AG09309 (cell line): ENCODE data around the gene TSPOAP1.

ENCODE experiments used
- DNase-seq: peaks from one replicate; pipeline ENCODE4 v3.0.0-alpha.2; 2010; ENCODE audit warnings: low read depth
- H3K4me3 ChIP-seq: 2 replicates; pipeline ENCODE4 v1.5.1; 2011; ENCODE audit warnings: mild to moderate bottlenecking, low read depth, low read length, moderate library complexity; ENCODE audit not compliant: control insufficient read depth
- TF ChIP-seq, protein P1 (sequence below): IDR thresholded peaks from 2 replicates; pipeline ENCODE4 v1.5.1; 2011; ENCODE audit warnings: mild to moderate bottlenecking, low read depth, low read length, inconsistent platforms; ENCODE audit not compliant: insufficient read depth, control insufficient read depth; ENCODE audit errors: missing control alignments

The TSPOAP1 gene

DNA sequence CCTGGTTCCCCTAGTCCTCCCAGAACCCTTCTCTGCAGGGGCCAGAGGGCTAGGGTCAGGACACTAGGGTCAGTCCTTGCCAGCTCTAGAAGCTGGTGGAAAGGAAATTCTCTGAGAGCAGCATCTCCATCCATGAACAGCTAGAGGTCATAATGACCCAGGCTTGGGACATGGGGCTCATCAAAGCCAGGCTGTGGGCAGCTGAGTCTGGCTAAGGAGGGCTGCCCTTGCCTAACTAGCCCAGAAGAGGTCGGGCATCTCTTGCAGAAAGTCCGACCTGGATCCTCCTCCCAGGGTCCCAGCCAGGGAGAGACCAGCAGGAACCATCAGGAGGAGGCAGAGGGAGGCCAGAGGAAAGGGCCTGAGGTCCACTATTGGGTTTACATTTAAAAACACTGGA, 52.2 kb downstream of the TSPOAP1 start:
- no peak overlapping the region for H3K4me3 ChIP-seq
- TF ChIP-seq, protein P1, sequence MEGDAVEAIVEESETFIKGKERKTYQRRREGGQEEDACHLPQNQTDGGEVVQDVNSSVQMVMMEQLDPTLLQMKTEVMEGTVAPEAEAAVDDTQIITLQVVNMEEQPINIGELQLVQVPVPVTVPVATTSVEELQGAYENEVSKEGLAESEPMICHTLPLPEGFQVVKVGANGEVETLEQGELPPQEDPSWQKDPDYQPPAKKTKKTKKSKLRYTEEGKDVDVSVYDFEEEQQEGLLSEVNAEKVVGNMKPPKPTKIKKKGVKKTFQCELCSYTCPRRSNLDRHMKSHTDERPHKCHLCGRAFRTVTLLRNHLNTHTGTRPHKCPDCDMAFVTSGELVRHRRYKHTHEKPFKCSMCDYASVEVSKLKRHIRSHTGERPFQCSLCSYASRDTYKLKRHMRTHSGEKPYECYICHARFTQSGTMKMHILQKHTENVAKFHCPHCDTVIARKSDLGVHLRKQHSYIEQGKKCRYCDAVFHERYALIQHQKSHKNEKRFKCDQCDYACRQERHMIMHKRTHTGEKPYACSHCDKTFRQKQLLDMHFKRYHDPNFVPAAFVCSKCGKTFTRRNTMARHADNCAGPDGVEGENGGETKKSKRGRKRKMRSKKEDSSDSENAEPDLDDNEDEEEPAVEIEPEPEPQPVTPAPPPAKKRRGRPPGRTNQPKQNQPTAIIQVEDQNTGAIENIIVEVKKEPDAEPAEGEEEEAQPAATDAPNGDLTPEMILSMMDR, result no peak
- no peak for DNase-seq

DNA sequence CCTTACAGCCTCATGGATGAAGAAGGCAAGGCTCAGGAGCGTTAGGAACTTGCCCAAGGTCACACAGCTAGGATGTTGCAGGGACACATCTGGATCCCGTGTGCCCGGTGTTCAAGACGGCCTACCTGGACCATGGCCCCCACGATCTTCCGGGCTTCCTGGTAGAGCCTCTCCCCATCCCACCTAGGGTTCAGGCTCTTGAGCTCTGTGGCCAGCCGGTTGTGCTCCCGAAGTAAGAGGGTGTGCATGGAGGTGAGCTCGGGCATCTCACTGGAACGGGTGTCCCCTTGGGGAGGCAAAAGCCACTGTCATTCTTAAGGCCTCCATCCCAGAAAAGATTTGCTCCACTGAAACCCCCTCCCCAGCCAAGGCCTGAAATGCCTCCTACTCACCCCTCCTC, 53.2 kb downstream of the TSPOAP1 start:
- H3K4me3 ChIP-seq, result no peak overlapping the region
- no peak for DNase-seq
- TF ChIP-seq, protein P1, result no peak

DNA sequence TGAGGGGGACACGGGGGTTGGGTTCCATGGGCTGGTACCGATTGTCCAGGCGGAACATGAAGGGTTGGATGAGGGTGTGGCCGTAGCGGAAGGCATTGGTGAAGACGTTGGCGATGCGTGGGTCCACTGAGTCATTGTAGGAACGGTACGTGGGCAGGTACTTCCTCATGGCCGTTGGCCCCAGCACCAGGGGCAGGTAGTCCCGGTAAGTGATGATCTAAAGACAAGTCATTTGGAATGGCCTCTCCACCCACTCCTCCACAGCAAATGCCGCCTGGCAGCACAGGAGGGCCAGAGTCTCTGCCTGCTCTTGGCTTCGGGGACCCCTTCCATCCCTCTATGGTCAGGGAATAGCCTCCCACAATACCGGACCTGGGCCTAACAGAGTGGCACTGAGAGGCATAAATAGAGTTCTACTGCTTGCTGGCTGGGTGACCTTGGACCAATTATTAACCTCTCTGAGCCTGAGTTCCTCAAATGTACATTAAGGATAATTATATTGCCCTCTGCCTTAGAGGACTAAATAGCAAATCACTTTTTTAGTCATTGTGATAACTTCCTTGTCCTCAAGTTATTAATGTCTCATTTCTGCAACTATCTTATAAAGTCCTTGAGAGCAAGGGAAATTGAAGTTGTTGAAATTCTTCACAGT, 55.0 kb downstream of the TSPOAP1 start:
- no peak for DNase-seq
- TF ChIP-seq, protein P1, result no peak
- no peak overlapping the region for H3K4me3 ChIP-seq

DNA sequence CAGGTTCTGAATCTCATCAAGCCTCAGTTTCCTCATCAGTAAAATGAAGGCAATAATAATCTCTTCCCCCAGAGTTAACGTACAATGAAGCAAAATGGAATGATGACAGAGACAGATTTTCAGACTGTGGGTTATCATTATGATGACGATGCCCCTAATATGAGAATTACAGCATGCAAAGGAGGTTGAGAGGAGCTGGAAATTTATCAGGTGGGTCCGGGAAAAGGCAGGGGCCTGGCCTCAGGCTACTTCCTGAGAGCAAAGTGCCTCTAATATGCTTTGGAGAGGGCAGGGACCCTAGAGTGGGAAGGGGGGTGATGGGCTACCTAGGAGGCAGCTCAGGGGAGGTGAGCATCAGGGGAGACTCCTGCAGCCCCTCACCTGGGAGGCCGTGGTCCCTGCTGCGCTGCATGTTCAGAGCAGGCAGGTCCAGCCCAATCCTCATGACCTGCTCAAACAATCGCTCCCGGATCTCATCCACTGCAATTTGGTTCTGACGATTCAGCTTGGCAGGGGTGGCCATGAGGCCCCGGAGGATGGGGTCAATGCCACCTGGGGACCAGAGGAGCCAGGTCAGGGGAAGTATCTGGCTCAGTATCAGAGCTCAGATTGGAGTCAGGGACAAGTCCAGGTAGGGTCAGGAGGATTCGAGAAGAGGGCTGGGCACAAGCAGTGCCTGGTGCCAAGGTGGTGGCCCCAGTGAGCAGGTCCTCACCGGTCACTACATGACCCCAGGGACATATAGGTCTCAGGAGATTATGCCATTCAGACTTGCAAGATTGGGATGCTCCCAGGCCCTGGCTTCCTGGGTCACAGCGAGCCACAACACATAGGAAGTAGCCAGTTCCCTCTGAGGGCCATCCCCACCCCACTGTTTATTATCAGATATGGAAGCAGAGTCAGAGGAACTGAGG, 56.0 kb downstream of the TSPOAP1 start:
- no peak overlapping the region for H3K4me3 ChIP-seq
- TF ChIP-seq, protein P1, result no peak
- DNase-seq, result no peak

DNA sequence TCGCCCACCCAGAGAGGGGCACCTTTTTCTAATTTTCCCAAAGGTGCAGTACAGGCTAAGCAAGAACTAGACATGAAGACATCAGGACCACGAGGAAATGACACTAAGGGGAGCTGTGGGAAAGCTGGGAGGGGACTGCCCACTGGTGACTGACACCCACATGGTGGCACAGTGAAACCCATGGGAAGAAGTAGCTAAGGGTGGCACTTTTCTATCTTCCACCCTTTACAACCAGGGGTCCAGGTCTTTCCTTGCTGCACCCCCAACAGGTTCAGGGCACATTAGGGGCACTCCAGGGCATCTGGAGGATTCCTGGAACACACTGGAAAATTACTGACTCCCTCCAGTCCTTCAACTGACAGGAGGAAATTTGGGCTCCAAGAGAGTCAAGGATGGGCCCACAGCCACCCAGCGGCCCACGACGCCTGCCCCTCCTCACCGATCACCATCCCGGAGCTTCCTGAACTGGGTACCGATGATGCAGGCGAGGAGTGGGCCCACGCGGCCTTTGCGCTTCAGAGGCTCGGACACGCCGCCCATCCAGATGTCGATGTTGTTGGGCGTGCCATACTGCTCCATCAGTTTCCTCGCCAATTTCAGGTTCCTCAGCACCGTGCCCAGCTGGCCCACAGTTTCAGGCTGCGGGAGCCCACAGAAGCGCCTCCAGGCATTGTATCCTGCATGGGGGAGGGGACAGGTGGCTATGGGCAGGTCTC, 57.2 kb downstream of the TSPOAP1 start:
- no peak for DNase-seq
- no peak overlapping the region for H3K4me3 ChIP-seq
- TF ChIP-seq, protein P1, result no peak

DNA sequence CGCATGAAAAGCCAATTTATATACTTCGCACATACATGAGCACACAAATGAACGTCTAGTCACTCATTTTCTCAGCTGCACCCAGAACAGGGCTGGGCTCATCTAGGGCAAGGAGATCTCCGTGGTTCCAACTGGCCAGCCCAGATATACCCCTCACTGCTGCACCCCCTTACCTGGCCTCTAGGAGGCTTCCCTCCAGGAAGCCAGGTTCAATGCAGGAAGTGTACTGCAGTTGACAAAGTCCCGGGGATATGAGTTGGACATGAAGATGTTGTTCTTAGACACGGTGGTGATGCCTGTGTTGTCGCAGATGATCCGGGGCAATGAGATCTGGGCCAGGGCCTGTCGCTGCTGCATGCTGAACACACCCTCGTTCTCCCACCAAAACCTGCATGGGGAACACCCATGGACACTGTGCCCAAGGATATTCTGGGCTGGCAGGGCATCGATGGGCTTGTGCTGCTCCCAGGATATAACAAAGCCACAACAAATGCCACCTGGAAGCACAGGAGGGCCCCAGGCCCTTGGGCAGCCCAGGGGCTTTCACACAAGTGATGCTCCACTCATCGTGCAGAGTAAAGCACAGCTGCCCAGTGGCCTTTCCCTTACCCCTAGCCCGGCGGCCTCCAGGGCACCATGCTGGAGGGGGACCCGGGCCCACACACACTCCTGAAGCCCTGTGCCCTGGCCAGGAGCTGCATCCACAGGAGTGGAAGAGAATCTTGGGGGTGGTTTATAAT, 57.9 kb downstream of the TSPOAP1 start:
- H3K4me3 ChIP-seq, result no peak overlapping the region
- no peak for DNase-seq
- TF ChIP-seq, protein P1, result no peak
